Fibroblast of pulmonary artery (primary cell): ENCODE results near the gene TAF7.

Experiments used
- DNase-seq: peaks from one replicate; pipeline ENCODE4 v3.0.0-alpha.2; 2010; ENCODE audit warnings: low read depth
- H3K4me3 ChIP-seq: replicated peaks from 2 replicates; pipeline ENCODE4 v1.5.1; 2011; ENCODE audit warnings: low read depth, mild to moderate bottlenecking, control low read depth, low read length, moderate library complexity
- CTCF ChIP-seq: IDR thresholded peaks from 2 replicates; pipeline ENCODE4 v1.5.1; 2011; ENCODE audit warnings: mild to moderate bottlenecking, control low read depth, low read length, inconsistent platforms; ENCODE audit errors: missing control alignments

The TAF7 gene

GRCh38 chr5:141320225-141321169, at the start of gene TAF7:
Gene TAF7 (minus strand): TSS chr5:141320784. CDS start chr5:141320044, 740 bp downstream.
- TF ChIP-seq CTCF: peak; percentile 92
- H3K4me3 ChIP-seq: peak within 1 kb of the TSS; percentile 94
- peak; percentile 97 for DNase-seq

GRCh38 chr5:141366016-141366896, 45.7 kb upstream of the TAF7 start:
- no peak overlapping the region for H3K4me3 ChIP-seq
- no peak for DNase-seq
- no peak for TF ChIP-seq CTCF

- peak within 1 kb of the TSS; percentile 40 for H3K4me3 ChIP-seq
- DNase-seq: peak; percentile 54
- peak; percentile 24 for TF ChIP-seq CTCF
Observed at GRCh38 chr5:141363952-141364660, 43.5 kb upstream of the TAF7 start, which contains the start of gene PCDHGA5. Gene PCDHGA5 (plus strand): TSS chr5:141364162. CDS start chr5:141364331, 169 bp downstream.

- H3K4me3 ChIP-seq: no peak overlapping the region
- TF ChIP-seq CTCF: no peak
- DNase-seq: no peak
Observed at GRCh38 chr5:141362719-141363118, 42.1 kb upstream of the TAF7 start.

- no peak for DNase-seq
- no peak for TF ChIP-seq CTCF
- no peak overlapping the region for H3K4me3 ChIP-seq
Observed at GRCh38 chr5:141360685-141361084, 40.1 kb upstream of the TAF7 start.

- H3K4me3 ChIP-seq: peak within 1 kb of the TSS; percentile 47
- peak; percentile 44 for TF ChIP-seq CTCF
- DNase-seq: peak; percentile 66
Observed at GRCh38 chr5:141359790-141360426, 39.3 kb upstream of the TAF7 start, which contains the start of gene PCDHGB2. Gene PCDHGB2 (plus strand): TSS chr5:141359994. CDS start chr5:141360136, 142 bp downstream.
